ENCODE measurements around the gene SPARCL1.

SPARCL1 gene

DNA sequence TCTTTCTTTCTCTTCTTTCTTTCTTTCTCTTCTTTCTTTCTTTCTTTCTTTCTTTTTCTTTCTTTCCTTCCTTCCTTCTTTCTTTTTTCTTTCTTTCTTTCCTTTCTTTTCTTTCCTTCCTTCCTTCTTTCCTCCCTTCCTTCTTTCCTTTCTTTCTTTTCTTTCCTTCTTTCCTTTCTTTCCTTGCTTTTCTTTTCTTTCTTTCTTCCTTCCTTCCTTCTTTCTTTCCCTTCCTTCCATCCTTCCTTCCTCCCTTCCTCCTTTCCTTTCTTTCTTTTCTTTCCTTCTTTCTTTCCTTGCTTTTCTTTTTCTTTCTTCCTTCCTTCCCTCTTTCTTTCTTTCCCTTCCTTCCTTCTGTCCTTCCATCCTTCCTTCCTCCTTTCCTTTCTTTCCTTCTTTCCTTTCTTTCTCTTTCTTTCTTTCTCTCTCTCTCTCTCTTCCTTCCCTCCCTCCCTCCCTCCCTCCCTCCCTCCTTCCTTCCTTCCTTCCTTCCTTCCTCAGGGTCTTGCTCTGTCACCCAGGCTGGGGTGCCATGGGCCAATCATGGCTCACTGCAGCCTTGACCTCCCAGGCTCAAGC, 13.6 kb upstream of the SPARCL1 start:
- no peak overlapping the region for H3K27ac ChIP-seq (ENCODE audit: extremely low read depth, low read depth, low read length)
- POLR2A ChIA-PET = no interaction called here
- no peak overlapping the region for H3K4me3 ChIP-seq (ENCODE audit: low read depth, low read length)
- CTCF ChIA-PET = no interaction called here
- no peaks in the 10 kb centered on the region for H3K36me3 ChIP-seq (ENCODE audit: control insufficient read depth in 2 of 2, insufficient read depth in 1 of 2, low read length in 2 of 2)
- peak; percentile 93 for TF ChIP-seq ZNF366 (tag by site-specific recombination; conservative IDR thresholded peaks at IDR 0.05)
- TF ChIP-seq, protein P1, sequence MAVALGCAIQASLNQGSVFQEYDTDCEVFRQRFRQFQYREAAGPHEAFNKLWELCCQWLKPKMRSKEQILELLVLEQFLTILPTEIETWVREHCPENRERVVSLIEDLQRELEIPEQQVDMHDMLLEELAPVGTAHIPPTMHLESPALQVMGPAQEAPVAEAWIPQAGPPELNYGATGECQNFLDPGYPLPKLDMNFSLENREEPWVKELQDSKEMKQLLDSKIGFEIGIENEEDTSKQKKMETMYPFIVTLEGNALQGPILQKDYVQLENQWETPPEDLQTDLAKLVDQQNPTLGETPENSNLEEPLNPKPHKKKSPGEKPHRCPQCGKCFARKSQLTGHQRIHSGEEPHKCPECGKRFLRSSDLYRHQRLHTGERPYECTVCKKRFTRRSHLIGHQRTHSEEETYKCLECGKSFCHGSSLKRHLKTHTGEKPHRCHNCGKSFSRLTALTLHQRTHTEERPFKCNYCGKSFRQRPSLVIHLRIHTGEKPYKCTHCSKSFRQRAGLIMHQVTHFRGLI (tag by site-specific recombination; IDR thresholded peaks at IDR 0.05) = no peak
- no peak for TF ChIP-seq ZNF248 (tag by site-specific recombination; IDR thresholded peaks at IDR 0.05)
- no peak for TF ChIP-seq KLF1 (tag by site-specific recombination; IDR thresholded peaks at IDR 0.05)
- TF ChIP-seq ZNF394 (tag by site-specific recombination; IDR thresholded peaks at IDR 0.05; ENCODE audit: borderline replicate concordance) = no peak
- TF ChIP-seq, protein P2, sequence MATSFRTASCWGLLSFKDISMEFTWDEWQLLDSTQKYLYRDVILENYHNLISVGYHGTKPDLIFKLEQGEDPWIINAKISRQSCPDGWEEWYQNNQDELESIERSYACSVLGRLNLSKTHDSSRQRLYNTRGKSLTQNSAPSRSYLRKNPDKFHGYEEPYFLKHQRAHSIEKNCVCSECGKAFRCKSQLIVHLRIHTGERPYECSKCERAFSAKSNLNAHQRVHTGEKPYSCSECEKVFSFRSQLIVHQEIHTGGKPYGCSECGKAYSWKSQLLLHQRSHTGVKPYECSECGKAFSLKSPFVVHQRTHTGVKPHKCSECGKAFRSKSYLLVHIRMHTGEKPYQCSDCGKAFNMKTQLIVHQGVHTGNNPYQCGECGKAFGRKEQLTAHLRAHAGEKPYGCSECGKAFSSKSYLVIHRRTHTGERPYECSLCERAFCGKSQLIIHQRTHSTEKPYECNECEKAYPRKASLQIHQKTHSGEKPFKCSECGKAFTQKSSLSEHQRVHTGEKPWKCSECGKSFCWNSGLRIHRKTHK (tag by site-specific recombination; IDR thresholded peaks at IDR 0.05) = no peak
- TF ChIP-seq ZNF555 (tag by site-specific recombination; conservative IDR thresholded peaks at IDR 0.05) = no peak
- H3K9me3 ChIP-seq (ENCODE audit: control insufficient read depth, insufficient read depth, low read depth, low read length) = no peaks in the 10 kb centered on the region
- no peaks in the 10 kb centered on the region for H3K4me1 ChIP-seq (ENCODE audit: control insufficient read depth, insufficient read depth, low read length)

DNA sequence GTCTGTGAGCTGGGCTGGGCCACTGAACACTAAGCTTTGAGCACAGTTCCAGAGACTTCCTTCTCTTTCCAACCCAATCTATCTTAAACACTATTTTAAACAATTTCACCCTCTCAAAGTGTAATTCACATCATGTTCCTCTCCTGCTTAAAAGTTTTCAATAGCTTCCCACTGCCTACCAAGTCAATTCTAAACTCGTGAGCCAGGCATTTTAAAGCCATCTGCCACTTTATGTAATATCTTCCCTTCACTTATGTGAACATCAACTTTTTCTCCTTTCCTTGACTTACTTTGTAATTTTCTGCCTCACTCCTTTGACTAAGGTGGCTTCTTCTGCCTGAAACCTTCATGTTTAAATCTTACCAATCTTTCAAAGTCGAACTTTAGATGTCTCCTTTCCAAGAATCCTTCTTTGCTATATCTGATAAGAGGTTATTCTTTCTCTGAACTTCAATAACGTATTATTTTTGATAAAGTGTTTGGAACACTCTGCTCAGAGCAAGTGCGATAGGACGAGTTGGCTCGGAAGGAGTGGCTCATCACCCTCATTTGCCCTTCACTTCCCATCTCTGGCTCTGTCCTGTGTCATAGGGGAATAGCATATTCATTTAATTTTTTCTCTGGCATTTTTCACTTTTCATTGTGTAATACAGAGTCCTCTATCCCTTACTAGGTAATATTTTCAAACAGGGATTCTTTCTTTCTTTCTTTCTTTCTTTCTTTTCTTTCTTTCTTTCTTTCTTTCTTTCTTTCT, 13.0 kb upstream of the SPARCL1 start:
- POLR2A ChIA-PET = no interaction called here
- H3K9me3 ChIP-seq (ENCODE audit: control insufficient read depth, insufficient read depth, low read depth, low read length) = no peaks in the 10 kb centered on the region
- TF ChIP-seq ZNF211 (tag by site-specific recombination; IDR thresholded peaks at IDR 0.05; ENCODE audit: low read depth) (no peak), ZNF548 (tag by site-specific recombination; IDR thresholded peaks at IDR 0.05) (no peak), ZEB2 (tag by site-specific recombination; IDR thresholded peaks at IDR 0.05) (no peak)
- TF ChIP-seq, protein P3, sequence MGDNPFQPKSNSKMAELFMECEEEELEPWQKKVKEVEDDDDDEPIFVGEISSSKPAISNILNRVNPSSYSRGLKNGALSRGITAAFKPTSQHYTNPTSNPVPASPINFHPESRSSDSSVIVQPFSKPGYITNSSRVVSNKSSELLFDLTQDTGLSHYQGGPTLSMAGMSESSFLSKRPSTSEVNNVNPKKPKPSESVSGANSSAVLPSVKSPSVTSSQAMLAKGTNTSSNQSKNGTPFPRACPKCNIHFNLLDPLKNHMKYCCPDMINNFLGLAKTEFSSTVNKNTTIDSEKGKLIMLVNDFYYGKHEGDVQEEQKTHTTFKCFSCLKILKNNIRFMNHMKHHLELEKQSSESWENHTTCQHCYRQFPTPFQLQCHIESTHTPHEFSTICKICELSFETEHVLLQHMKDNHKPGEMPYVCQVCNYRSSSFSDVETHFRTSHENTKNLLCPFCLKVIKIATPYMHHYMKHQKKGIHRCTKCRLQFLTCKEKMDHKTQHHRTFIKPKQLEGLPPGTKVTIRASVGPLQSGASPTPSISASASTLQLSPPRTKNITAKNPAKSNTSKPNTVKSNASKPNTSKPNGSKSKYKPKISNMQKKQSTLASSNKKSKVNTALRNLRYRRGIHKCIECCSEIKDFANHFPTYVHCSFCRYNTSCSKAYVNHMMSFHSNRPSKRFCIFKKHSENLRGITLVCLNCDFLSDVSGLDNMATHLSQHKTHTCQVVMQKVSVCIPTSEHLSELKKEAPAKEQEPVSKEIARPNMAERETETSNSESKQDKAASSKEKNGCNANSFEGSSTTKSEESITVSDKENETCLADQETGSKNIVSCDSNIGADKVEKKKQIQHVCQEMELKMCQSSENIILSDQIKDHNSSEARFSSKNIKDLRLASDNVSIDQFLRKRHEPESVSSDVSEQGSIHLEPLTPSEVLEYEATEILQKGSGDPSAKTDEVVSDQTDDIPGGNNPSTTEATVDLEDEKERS (tag by site-specific recombination; IDR thresholded peaks at IDR 0.05) = no peak
- H3K4me3 ChIP-seq (ENCODE audit: low read depth, low read length) = no peak overlapping the region
- H3K27ac ChIP-seq (ENCODE audit: extremely low read depth, low read depth, low read length) = no peak overlapping the region
- CTCF ChIA-PET = interaction anchor here (0.7 to 1.3 kb wide), 2 partner anchors 21 to 104 kb away, joined by 3 to 4 read pairs; no protein-coding TSS in a partner anchor
- H3K4me1 ChIP-seq (ENCODE audit: control insufficient read depth, insufficient read depth, low read length) = no peaks in the 10 kb centered on the region
- no peaks in the 10 kb centered on the region for H3K36me3 ChIP-seq (ENCODE audit: control insufficient read depth in 2 of 2, insufficient read depth in 1 of 2, low read length in 2 of 2)

DNA sequence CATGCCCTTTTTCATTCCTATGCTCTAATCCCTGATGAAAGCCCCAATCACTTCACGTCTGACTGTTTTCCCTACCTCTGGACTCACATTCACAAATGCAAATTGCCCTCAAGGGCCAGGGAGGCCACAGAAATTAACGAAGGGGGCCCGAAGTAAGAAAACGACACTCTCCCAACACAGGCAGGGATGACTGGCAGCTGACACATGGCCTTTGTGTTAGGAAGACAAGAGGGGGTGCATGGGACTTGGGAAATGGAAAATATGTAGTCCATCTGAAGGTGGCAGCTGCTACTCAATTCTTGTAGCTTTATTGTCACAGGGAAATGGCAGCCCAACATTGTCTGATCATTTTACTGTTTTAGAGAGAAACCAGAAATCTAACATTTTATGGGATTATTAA, 12.3 kb upstream of the SPARCL1 start:
- Histone ChIP-seq H3K4me1 (ENCODE audit: control insufficient read depth, insufficient read depth, low read length) (no peaks in the 10 kb centered on the region), H3K4me3 (ENCODE audit: low read depth, low read length) (no peak overlapping the region), H3K27ac (ENCODE audit: extremely low read depth, low read depth, low read length) (no peak overlapping the region), H3K9me3 (ENCODE audit: control insufficient read depth, insufficient read depth, low read depth, low read length) (no peaks in the 10 kb centered on the region), H3K36me3 (ENCODE audit: control insufficient read depth in 2 of 2, insufficient read depth in 1 of 2, low read length in 2 of 2) (no peaks in the 10 kb centered on the region)
- CTCF ChIA-PET = interaction anchor here (0.7 to 1.3 kb wide), 2 partner anchors 20 to 104 kb away, joined by 3 to 4 read pairs; no protein-coding TSS in a partner anchor
- POLR2A ChIA-PET = no interaction called here
- TF ChIP-seq GLIS1 (tag by site-specific recombination; IDR thresholded peaks at IDR 0.05) (no peak), ZNF112 (tag by site-specific recombination; IDR thresholded peaks at IDR 0.05) (no peak), ZBTB1 (tag by site-specific recombination; IDR thresholded peaks at IDR 0.05) (no peak), ZNF221 (tag by site-specific recombination; IDR thresholded peaks at IDR 0.05; ENCODE audit: borderline replicate concordance) (no peak), ZNF623 (tag by site-specific recombination; IDR thresholded peaks at IDR 0.05) (no peak), ZNF324 (tag by site-specific recombination; IDR thresholded peaks at IDR 0.05) (no peak), ZNF175 (tag by site-specific recombination; IDR thresholded peaks at IDR 0.05) (no peak), HOXC10 (CRISPR knock-in tag; IDR thresholded peaks at IDR 0.05) (no peak), ZNF510 (tag by site-specific recombination; IDR thresholded peaks at IDR 0.05; ENCODE audit: insufficient replicate concordance) (no peak), KLF1 (tag by site-specific recombination; IDR thresholded peaks at IDR 0.05) (no peak)
- TF ChIP-seq, protein P4, sequence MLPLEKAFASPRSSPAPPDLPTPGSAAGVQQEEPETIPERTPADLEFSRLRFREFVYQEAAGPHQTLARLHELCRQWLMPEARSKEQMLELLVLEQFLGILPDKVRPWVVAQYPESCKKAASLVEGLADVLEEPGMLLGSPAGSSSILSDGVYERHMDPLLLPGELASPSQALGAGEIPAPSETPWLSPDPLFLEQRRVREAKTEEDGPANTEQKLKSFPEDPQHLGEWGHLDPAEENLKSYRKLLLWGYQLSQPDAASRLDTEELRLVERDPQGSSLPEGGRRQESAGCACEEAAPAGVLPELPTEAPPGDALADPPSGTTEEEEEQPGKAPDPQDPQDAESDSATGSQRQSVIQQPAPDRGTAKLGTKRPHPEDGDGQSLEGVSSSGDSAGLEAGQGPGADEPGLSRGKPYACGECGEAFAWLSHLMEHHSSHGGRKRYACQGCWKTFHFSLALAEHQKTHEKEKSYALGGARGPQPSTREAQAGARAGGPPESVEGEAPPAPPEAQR (tag by site-specific recombination; IDR thresholded peaks at IDR 0.05) = no peak

All from HEK293 (cell line).